GM21723 (cell line): ENCODE data around the gene IPCEF1.
A peak's percentile ranks its signal among the peaks of the same experiment; 100 is the strongest.

ENCODE experiments used
- ATAC-seq: cut with Tn5 transposase; IDR thresholded peaks from one replicate; pipeline ENCODE4 v1.9.1; 2021; ENCODE audit warnings: mild to moderate bottlenecking, moderate library complexity; ENCODE audit not compliant: unreplicated experiment

IPCEF1 gene

DNA sequence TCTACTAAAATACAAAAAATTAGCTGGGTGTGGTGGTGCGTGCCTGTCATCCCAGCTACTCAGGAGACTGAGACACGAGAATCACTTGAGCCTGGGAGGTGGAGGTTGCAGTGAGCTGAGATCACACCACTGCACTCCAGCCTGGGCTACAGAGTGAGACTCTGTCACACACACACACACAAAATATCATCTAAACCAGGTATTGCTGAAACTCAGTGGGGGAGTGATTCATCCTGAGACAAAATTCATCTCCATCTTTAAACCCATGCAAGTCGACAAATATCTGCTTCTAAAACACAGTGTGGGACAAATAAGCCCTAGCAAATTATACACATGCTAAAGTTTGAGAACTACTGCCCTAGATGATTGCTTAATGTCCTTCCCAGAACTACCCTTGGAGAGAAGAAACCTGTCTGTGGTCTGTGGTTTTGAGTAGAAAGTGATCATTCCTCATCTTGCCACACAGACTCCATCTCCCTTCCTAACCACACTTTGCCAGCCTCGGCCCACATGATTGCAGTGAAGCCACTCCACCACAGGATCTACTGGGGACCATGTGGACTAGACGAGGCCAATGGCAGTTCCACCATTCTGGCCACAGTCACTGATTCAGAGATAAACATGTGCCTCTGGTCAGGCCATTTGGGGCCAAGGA, 187.3 kb downstream of the IPCEF1 start:
- no peak for ATAC-seq

DNA sequence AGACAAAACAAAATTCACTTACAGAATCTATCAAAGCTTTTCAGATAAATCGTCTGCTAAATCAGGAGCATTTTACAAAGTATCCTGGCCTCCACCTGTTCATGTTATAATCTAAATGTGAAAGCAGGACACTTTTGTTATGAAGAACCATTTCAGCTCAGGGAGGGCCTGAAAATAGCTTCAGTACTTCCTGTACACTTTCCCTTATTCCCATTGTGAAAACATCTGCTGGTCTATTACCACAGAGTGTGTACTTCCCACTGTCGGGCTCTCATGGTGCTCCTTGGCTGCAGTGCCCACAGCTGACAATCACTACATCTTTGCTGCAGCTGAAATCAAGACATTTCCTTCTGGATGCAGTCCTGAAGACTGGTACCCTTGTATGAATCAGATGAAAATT, 189.5 kb downstream of the IPCEF1 start:
- ATAC-seq: no peak

DNA sequence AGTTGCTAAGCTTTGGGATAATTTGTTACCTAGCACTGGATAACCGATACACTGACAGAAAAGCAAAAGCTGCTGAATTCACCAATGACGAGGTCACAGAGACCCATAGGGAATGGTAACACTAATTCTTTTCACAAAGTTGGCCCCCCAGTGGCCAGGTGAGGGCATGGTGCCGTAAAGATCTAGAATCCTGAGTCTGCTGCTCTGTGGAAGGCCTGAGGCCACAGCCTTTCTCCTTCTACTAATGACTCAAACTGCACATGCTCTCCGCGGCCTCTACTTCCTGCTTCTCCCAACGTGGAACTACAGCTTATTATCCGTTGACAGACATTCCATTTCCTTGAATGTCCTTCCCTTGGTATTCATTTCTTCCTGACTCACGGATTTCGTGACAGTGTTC, 190.5 kb downstream of the IPCEF1 start:
- ATAC-seq: no peak

DNA sequence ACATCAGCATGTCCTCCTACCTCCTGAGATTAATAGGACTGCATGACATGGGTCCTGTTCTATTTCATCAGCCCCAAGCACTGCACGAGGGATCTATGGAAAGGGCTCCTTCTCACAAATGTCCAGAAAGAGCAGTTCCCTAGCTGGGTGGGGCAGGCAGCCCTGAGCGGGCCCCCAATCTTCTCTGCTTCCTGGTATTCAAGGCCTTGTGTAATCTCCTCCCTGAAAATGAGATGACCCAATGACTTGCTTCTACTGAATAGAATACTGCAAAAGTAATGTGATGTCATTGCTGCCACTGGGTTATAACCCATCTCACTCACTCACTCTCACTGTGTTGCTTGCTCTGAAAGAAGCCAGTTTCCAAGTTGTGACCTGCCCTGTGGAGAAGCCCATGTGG, 191.1 kb downstream of the IPCEF1 start:
- no peak for ATAC-seq

DNA sequence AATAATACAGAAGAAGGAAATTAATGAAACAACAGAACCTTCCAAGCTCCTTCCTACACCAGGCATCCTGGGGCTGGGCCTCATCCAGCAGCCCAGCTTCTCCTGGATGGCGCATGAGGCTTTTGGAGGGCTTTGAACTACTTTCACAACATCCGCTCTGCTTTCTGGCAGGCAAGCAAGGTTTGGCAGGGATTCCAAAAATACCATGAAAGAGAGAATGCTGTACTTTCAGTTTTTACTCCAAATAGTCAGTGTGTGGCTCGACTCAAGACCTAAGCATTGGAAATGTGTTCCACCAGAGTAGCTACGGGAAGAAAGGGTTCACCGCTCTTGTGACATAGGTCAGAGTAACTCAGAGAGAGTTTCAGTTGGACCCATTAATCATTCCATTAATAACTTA, 192.2 kb downstream of the IPCEF1 start:
- ATAC-seq: no peak

DNA sequence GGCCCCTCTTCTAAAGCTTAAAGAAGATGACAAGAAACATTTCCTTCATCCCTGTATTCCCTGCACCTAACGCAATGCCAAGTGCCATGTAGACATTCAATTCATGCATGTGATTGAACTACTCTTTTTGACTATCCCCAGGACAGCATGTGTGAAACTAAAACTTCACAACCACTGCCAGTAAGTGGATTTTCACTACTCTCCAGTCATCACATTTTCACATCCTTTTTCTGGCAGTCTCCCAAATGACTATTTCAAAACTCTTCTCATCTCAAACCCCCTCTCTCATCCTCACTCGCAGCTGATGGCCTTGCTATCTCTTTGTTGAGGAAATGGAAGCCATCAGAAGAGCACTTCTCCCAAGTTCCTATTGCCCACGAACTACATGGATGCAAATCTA, 194.9 kb downstream of the IPCEF1 start:
- peak; percentile 70 for ATAC-seq

DNA sequence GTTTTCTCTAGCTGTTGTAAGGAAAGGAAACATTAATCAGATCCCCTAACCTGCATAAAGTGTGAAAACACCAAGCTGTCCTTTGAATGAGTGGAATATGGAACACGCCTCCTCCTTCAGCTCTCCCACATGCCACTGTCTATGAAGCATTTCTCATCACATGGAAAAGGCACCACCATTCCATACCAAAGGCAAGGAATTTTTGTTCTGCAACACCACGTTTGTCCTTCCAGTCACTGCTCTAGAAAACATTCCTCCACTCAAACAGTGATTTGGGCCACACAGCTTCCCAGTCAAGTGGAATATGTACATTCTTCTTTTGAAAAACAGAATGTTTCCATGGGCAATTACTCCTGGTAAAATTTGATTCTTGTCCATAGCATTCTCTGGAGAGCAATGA, 197.5 kb downstream of the IPCEF1 start:
- no peak for ATAC-seq

DNA sequence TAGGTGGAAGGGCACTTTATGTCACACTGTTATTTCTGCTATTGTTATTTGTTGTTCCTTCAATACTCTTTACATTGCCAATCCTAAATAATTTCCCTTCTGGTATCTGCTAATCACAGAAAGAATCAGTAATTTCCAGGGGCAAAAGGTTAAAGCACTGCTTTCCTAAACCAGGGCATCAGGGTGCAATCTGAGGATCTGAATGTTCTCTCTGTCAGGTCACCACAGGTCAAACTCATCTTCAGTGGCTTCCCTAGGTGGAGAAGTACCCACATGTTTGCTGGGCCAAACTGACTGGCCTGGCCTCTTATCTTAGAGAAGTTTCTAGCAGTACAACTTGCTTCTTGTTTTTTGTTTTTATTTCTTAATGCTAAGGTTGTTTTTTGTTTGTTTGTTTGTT, 198.9 kb downstream of the IPCEF1 start:
- ATAC-seq: no peak

DNA sequence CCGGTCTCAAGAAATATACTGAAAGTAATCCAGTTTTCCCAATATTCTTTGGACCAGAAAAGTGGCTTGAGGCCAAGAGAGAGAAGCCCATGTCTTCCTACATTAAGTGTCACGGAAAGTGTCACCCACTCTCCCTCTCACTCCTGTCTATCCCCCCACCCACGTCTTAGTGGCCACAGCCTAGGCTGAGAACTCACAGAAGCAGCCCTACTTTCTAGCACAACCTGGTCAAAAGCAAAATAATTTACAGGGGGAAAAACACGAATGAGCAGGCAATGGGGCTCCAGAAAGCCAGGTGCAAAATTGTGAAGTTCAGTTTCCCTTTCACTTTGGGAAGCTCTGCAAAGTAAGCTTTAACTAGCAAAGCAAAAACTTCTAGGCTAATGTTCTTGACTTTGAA, 199.5 kb downstream of the IPCEF1 start:
- peak; percentile 68 for ATAC-seq

DNA sequence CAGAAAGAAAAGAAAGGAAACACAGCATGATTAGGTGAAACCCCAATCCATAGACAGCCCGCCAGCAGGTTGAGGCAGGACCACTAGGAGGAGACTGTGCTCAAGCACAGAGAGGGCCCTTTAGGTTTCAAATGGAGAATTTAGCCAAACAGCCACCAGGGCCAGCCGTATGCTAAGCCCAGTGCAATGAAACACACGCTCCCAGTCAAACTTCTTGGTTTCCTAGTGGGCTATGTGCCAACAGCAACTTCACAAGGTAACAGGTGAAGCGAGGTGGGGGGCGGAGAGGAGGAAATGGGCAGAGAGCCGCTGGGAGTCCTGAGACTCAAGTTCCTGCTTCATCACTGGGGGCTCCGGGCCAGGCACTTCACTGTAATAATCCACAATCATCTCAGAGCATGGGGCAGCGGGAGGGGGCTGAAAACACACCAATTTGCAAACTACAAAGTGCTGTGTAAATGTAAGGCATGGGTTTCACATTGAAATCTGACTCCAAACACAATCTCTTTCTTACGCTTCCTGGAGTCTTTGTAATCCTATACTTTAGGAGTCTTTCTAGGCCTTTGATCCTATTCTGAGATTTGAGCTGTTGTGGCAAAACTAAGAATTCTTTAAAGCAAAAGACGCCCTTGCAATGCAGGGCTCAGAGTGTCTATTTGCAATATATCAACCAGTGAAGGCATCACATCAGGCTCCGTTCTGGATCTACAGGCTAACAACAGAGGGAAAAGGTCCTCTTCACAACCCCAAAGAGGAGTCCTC, 200.3 kb downstream of the IPCEF1 start:
- ATAC-seq: peak; percentile 71

DNA sequence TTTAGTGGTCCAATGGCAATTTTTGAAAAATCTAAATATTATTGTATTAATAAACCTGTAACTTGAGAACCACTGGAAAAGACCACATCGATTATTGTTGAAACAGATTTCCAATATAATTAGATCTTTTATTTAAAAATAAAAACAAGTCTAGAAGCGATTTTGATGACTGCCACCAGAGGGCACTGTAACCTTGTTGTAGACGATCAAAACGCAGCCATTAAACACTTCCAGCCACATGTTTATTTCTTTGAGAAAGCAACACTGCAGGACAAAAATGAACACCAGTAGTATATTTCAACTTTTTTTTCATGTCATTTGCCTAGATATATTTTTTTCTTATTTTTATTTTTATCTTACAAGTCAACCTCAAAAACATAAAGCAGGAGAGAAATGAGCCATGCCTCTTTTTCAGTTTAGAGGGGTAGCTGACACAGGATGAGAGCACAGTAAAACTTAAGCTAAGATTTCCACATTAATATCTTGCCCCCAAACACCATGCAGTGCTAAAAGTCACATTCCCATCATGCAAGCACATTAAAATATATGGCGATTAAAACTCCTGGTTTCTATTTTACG, 202.1 kb downstream of the IPCEF1 start:
- no peak for ATAC-seq

DNA sequence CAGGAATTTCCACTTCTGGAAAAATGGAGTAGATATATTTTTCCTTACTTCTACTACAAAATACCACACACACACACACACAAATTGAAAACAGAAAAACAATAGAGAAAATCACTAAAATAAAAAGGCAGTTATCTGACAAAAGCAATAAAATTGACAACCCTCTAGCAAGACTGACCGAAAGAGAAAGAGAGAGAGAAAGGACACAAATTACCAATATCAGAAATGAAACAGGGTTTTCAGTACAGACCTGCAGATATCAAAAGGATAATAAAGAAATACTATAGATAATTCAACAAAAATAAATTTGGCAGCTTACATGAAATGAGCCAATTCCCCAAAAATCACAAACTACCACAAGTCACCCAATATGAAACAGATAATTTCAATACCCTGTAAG, 212.8 kb downstream of the IPCEF1 start:
- ATAC-seq: no peak

DNA sequence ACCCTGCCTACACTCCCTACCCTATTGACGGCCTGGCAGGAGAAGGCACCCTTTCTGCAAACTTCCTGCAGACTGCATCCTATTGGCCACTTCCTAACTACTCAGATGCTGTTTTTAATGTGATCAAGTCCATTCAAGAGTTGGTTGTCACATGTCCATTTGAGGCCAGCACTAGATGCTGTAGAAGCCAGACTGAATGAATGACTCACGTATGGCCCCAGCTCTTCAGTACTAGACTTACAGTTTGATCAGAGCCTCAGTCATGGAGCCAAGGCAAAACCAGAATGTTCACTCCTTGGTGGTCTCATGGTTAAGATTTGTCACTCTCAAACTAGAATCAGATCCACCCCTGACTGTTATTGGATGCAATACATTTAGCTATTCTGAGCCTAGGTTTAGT, 215.9 kb downstream of the IPCEF1 start:
- no peak for ATAC-seq

DNA sequence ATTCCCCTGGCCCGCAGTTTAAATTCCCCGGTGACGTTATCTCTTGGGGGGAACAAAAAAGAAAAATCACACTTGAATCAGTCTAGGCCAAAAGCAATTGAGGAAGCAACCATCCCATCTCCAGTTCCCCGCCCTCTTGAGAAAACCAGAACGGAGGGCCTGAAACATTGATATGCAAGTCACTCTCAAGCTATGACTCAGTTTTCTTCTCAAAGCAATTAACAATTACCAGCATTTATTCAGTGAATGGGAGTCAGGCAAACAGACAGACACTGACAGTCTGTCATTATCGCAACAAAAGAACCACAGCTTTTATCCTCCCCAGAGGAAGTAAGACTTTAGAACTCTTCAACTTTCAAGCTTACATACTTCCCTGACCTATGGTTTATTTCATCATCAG, 216.7 kb downstream of the IPCEF1 start:
- ATAC-seq: no peak

DNA sequence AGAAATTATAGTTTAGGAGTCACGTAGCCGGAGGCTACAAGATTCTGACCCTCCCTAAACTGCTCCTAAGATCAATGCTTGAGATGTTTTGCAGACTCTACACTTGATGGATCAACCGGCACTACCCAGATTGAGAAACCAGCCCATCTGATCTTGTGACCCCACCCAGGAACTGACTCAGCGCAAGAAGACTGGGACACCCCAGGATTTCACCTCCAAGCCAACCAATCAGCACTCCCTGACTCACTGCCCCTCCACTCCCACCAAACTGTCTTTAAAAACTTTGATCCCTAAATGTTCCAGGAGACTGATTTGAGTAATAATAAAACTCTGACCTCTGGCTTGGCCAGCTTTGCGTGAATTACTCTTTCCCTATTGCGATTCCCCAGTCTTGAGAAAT, 217.8 kb downstream of the IPCEF1 start:
- ATAC-seq: no peak

DNA sequence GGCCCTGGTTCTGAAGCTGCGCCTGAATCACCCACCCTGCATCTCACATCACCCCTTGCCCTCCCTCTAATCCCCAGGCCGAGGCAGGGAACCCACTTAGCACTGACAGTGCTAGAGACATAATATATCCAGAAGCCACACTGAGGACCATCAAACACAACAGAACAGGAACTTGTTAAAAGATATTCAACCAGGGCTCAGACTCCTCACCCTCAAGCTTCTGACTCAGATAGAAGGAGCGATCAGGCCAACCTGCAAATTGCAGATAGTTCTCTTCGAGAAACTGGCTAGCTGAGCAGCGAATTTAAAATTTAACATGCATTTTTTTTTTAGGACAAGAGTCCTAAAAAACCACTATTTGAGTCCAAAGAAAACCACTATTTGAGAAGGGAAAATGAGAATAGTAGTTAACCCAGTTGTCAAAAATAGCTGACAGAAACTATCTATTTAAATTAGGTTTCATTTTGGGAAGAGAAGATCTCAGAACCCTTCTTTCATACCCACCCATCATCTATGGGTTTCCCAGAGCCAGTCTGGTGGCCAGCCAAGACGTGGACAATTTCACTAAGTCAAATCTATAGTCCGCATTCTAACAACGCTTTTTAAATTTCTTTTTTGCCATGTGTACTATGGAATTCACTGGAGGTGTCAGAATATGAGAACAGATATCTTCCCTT, 222.0 kb downstream of the IPCEF1 start:
- no peak for ATAC-seq

DNA sequence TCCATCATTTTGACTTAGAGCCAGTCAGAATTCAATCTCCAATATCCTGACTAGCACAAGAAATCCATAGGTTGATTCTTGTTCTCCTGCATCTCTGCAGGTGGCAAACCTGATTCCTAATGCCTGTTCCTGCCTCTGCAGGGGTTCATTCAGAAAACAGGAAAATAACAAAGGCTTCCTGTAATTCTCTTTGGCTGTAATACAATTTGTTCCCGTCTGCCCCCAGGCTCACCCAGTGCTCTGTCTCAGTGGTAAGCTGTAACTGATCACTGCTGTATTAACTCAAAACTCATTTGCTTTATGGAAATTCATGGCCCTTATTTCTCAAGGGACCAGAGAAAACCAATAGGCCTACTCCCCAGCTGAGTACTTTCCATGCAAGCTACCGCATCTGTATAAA, 228.9 kb downstream of the IPCEF1 start:
- ATAC-seq: no peak

DNA sequence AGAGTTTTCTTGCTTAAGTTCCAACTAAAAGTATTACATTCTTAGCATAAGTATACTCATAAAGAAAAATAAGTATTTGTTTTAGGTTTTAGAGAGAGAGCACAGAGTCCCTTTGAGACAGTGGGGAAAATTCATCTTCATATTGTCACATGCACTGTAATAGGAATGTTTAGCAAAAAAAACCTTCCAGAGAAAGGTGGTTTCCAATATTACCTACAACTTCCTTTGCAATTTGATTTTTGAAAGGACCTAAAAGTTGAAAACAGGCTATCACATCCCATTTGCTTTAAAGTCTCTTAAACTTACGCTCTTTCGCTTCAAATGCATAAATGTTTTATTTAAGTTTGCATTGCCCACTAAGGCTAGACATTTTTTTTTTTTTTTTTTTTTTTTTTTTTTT, 231.2 kb downstream of the IPCEF1 start:
- ATAC-seq: no peak

DNA sequence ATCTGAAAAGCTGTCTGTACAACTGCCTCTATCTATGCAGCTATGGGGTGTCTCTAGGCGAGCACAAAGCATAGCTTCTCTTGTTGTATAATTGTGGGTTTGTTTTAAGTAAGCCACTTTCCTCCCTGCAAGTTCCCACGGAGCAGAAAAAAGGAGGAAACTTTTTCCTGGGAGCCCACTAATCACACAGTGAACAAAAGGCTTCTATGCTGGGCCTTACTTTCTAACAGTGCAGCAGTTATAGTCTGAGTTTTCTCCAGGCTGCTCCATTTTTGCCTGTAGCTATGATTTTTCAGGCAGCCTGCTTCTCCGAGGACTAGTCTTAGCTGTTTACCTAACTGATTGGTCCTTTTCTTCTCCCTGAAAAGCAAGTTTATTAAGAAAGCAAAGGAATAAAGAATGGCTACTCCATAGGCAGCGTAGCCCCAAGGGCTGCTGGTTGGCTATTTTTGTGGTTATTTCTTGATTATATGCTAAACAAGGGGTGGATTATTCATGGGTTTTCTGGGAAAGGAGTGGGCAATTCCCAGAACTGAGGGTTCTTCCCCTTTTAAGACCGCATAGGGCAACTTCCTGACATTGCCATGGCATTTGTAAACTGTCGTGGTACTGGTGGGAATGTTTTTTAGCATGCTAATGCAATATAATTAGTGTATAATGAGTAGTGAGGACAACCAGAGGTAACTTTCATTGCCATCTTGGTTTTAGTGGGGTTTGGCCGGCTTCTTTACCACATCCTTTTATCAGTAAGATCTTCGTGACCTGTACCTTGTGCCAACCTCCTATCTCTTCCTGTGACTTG, 233.2 kb downstream of the IPCEF1 start:
- ATAC-seq: no peak

DNA sequence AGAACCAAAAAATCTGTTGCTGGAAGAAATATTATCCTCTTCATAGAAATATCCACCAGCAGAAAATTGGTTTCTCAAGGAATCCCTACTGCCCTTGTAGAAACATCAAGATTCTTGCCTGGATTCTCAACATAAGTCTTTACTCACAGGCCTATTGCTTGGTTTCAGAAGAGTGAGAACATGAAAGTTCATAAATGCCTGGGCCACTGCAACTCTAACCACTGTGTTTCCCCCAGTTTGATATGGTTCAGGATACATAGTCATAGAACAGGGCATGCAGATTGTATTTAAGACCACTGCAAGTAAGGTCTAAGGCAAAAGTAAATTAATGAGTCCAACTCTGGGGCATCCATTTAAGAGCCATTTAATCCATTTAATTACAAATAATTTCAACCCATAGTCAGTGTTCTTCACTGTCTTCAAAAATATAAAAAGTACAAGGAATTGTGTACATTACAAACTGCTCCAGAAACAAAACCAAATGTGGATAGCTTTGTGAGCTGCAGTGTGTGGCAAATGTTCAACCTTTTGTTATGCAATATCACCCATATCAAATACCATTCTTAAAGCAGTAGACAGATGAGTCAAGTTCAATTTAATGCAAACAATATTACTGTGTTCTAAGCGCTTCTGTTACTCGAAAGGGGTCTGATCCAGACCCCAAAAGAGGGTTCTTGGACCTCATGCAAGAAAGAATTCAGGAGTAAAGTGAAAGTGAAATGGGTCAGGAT, 234.2 kb downstream of the IPCEF1 start:
- ATAC-seq: no peak
